Pancreas (tissue), 10 donors: ENCODE results near the gene PARK7. TPM values are rescaled to one million over a fixed set of nuclear protein-coding genes. Genes with fewer than 3 reads are reported as not detected.

Experiments
- ATAC-seq, 4 donors: fragments of 200-7000 bp; cut with Tn5 transposase; one replicate each; pipeline versions ENCODE4 v1.8.0 to v1.9.1; 2020; ENCODE audit warnings: mild to moderate bottlenecking in 4 of 4, moderate library complexity in 4 of 4
- DNase-seq, 6 donors: peaks; one replicate each; pipeline ENCODE4 v3.0.0-alpha.2; 2020
- FAIRE-seq: peaks from 2 replicates; lab custom pipeline; 2012; peaks lifted over from hg19 to GRCh38; lab: Jason Lieb, UNC
- H3K27ac ChIP-seq, 4 donors: fragments of 200-600 bp; sonication (generic); 1 replicate in 3 of 4; 2 replicates in 1 of 4; pipeline versions ENCODE4 v1.5.0 to v1.8.0; 2020
- H3K27me3 ChIP-seq, 4 donors: fragments of 200-600 bp; one replicate each; pipeline ENCODE4 v1.8.0; 2021
- H3K36me3 ChIP-seq, 3 donors: fragments of 200-600 bp; sonication (generic) in 1 of 3; one replicate each; pipeline versions ENCODE4 v1.5.0 to v1.8.0; 2020 to 2021
- H3K4me1 ChIP-seq, 3 donors: fragments of 200-600 bp; one replicate each; pipeline ENCODE4 v1.8.0; 2021
- H3K4me3 ChIP-seq, 4 donors: fragments of 200-600 bp; sonication (generic) in 2 of 4; one replicate each; pipeline versions ENCODE4 v1.5.0 to v1.8.0; 2020 to 2021
- H3K9me3 ChIP-seq, 4 donors: fragments of 200-600 bp; one replicate each; pipeline ENCODE4 v1.8.0; 2021
- CTCF ChIP-seq, 4 donors: fragments of 200-600 bp; sonication (generic) in 3 of 4; IDR thresholded peaks; one replicate each; pipeline versions ENCODE4 v1.5.0 to v1.8.0; 2021; ENCODE audit warnings: antibody characterized with exemption in 4 of 4
- WGBS, 2 donors: extraction: QIAGEN DNeasy Blood & Tissue Kit; methylation state at CpG; one replicate each; pipeline ENCODE4 v1.1.7; 2013; 5-methylcytosine and 5-hydroxymethylcytosine counted together
- intact Hi-C, 3 donors: fragments of 100-400 bp; cut with DNase I; formaldehyde crosslinking; loops; one replicate each; pipeline versions ENCODE4 v1.11.1 to v1.14.2; 2022
- polyA plus RNA-seq, 2 donors: library from polyadenylated mRNA; stranded (reverse); fragments of 200-250 nt; gene quantifications; one replicate each; pipeline ENCODE4 v1.2.3, GENCODE V29; 2013
- total RNA-seq, 6 donors: library from RNA; stranded (reverse); fragmentation: NEBNext Ultra II Directional in 4 of 6; extraction: Animal tissue kit (Norgen Biotek cat#: 25700) in 4 of 6; gene quantifications; one replicate each; pipeline versions ENCODE4 v1.2.1 to v1.2.4, GENCODE V29; 2021 to 2023
- donor health status: healthy with polysubstance abuse.
- donor health status: DM: no; HTN: no; CAD: no; lungs with moderate emphysema.
- donor health status: DM: no; HTN: no; CAD: no.
- donor health status: control.
- donor health status: control.
- donor health status: Bipolar disorder and iron deficiency.
- donor health status: DM: yes; HTN: yes; CAD: no.
- donor health status: DM: no; HTN: no; CAD: no.
- donor health status: DM: no; HTN: no; CAD: no.
- donor health status: DM: yes; HTN: yes; CAD: no.

The PARK7 gene
- total and polyA plus RNA-seq, 8 donors, result 99.8 to 176 (median 137) TPM

GRCh38 chr1:7938070-7938469 lies 23.4 kb upstream of the PARK7 start:
- H3K27me3 ChIP-seq, result peaks cover 0 to 4% (median 0%) of the 10 kb centered on the region in 4 donors
- no peaks in the 10 kb centered on the region for H3K9me3 ChIP-seq
- ATAC-seq (no peak), DNase-seq (no peak), FAIRE-seq (no peak)
- H3K27ac ChIP-seq, result no peak overlapping the region
- H3K4me1 ChIP-seq, result peaks cover 0 to 14% (median 0%) of the 10 kb centered on the region in 3 donors
- intact Hi-C loops, result no loop called here
- TF ChIP-seq CTCF (IDR thresholded peaks at IDR 0.05), result no peak
- no peak overlapping the region for H3K4me3 ChIP-seq
- WGBS, 2 donors, result 40 to 49% methylated on average over 3 of the region's 3 CpGs
- H3K36me3 ChIP-seq, result no peaks in the 10 kb centered on the region

GRCh38 chr1:7940034-7940433 lies 21.5 kb upstream of the PARK7 start:
- Histone ChIP-seq H3K27ac (no peak overlapping the region), H3K27me3 (peaks cover 0 to 4% (median 0%) of the 10 kb centered on the region in 4 donors), H3K4me1 (peaks cover 0 to 14% (median 0%) of the 10 kb centered on the region in 3 donors), H3K36me3 (no peaks in the 10 kb centered on the region), H3K4me3 (no peak overlapping the region), H3K9me3 (no peaks in the 10 kb centered on the region)
- no peak for TF ChIP-seq CTCF (IDR thresholded peaks at IDR 0.05)
- no peak for ATAC-seq
- intact Hi-C loops, result no loop called here
- 55 to 74% methylated on average over 3 of the region's 3 CpGs for WGBS, 2 donors
- DNase-seq, result no peak
- FAIRE-seq, result no peak

- intact Hi-C loops, result no loop called here
- WGBS, 2 donors, result 46 to 55% methylated on average over 14 of the region's 14 CpGs
- no peak for TF ChIP-seq CTCF (IDR thresholded peaks at IDR 0.05)
- peaks cover 0 to 4% (median 0%) of the 10 kb centered on the region in 4 donors for H3K27me3 ChIP-seq
- H3K4me1 ChIP-seq, result peaks cover 0 to 14% (median 0%) of the 10 kb centered on the region in 3 donors
- FAIRE-seq (no peak), ATAC-seq (peak in 2 of 4 donors; percentile 64 to 67), DNase-seq (peak in 1 of 6 donors; percentile 43)
- no peak within 1 kb of the TSS for H3K4me3 ChIP-seq
- H3K9me3 ChIP-seq, result no peaks in the 10 kb centered on the region
- H3K27ac ChIP-seq, result no peak within 1 kb of the TSS
- H3K36me3 ChIP-seq, result no peaks in the 10 kb centered on the region
Measured at GRCh38 chr1:7940745-7941436, 20.6 kb upstream of the PARK7 start, which contains the start of gene TNFRSF9. TSS of gene TNFRSF9 (minus strand) at chr1:7940839. CDS start at chr1:7939994, 845 bp downstream.

- ATAC-seq, result peak in 1 of 4 donors; percentile 6
- no peak for FAIRE-seq
- WGBS, 2 donors, result 75 to 86% methylated on average over 9 of the region's 9 CpGs
Measured at GRCh38 chr1:7941437-7941793, 20.1 kb upstream of the PARK7 start.

More at GRCh38 chr1:7941437-7941793, 20.1 kb upstream of the PARK7 start:
- Histone ChIP-seq H3K36me3 (no peaks in the 10 kb centered on the region), H3K27ac (no peak overlapping the region), H3K4me3 (no peak overlapping the region), H3K9me3 (no peaks in the 10 kb centered on the region), H3K27me3 (peaks cover 0 to 4% (median 0%) of the 10 kb centered on the region in 4 donors), H3K4me1 (peaks cover 0 to 14% (median 0%) of the 10 kb centered on the region in 3 donors)
- no peak for TF ChIP-seq CTCF (IDR thresholded peaks at IDR 0.05)
- intact Hi-C loops, result no loop called here
- no peak for DNase-seq
